GM23248 (cell line): ENCODE data around the gene FAM227B. TPM values are rescaled to one million over a fixed set of nuclear protein-coding genes. Genes with fewer than 3 reads are reported as not detected.
A peak's percentile ranks its signal among the peaks of the same experiment; 100 is the strongest.

Source experiments
- DNase-seq: peaks from one replicate; pipeline ENCODE4 v3.0.0-alpha.2; 2015
- H2AFZ ChIP-seq: fragments of 200-600 bp; sonication (generic); 2 replicates; pipeline ENCODE4 v1.6.1; 2016; ENCODE audit warnings: antibody characterized with exemption
- H3F3A ChIP-seq: fragments of 200-600 bp; sonication (generic); 2 replicates; pipeline ENCODE4 v1.6.1; 2016; ENCODE audit warnings: mild to moderate bottlenecking, antibody characterized with exemption, mixed run types; ENCODE audit not compliant: insufficient read depth
- H3K27ac ChIP-seq: fragments of 200-600 bp; sonication (generic); 2 replicates; pipeline ENCODE4 v1.5.1; 2016; ENCODE audit warnings: mild to moderate bottlenecking
- H3K27me3 ChIP-seq: fragments of 200-600 bp; sonication (generic); replicated peaks from 2 replicates; pipeline ENCODE4 v1.6.1; 2016; ENCODE audit warnings: mild to moderate bottlenecking; ENCODE audit not compliant: insufficient read depth
- H3K36me3 ChIP-seq: fragments of 200-600 bp; sonication (generic); 2 replicates; pipeline ENCODE4 v1.6.1; 2016; ENCODE audit warnings: low read depth, mild to moderate bottlenecking
- H3K4me1 ChIP-seq: fragments of 200-600 bp; sonication (generic); 2 replicates; pipeline ENCODE4 v1.6.1; 2016; ENCODE audit warnings: mild to moderate bottlenecking; ENCODE audit not compliant: insufficient read depth
- H3K4me2 ChIP-seq: fragments of 200-600 bp; sonication (generic); one replicate; pipeline ENCODE4 v1.6.1; 2016; ENCODE audit warnings: mild to moderate bottlenecking; ENCODE audit not compliant: unreplicated experiment
- H3K4me3 ChIP-seq: fragments of 200-600 bp; sonication (generic); 2 replicates; pipeline ENCODE4 v1.5.1; 2016; ENCODE audit warnings: mild to moderate bottlenecking
- H3K79me2 ChIP-seq: fragments of 200-600 bp; sonication (generic); 2 replicates; pipeline ENCODE4 v1.6.1; 2016; ENCODE audit warnings: mild to moderate bottlenecking; ENCODE audit not compliant: insufficient read depth
- H3K9ac ChIP-seq: fragments of 200-600 bp; sonication (generic); 2 replicates; pipeline ENCODE4 v1.6.1; 2016; ENCODE audit warnings: mild to moderate bottlenecking
- H3K9me2 ChIP-seq: fragments of 200-600 bp; sonication (generic); 2 replicates; pipeline ENCODE4 v1.6.1; 2016; ENCODE audit warnings: mixed run types, mild to moderate bottlenecking, moderate library complexity; ENCODE audit not compliant: insufficient read depth
- H3K9me3 ChIP-seq: fragments of 200-600 bp; sonication (generic); one replicate; pipeline ENCODE4 v1.6.1; 2017; ENCODE audit warnings: low read depth
- H4K20me1 ChIP-seq: fragments of 200-600 bp; sonication (generic); 2 replicates; pipeline ENCODE4 v1.6.0; 2016; ENCODE audit not compliant: insufficient read depth
- EZH2 ChIP-seq: fragments of 200-600 bp; sonication (generic); IDR thresholded peaks from 2 replicates; pipeline ENCODE4 v1.6.1; 2018; ENCODE audit warnings: antibody characterized with exemption, mild to moderate bottlenecking; ENCODE audit not compliant: insufficient read depth, poor library complexity, severe bottlenecking
- EZH2phosphoT487 ChIP-seq: fragments of 200-600 bp; sonication (generic); IDR thresholded peaks from 2 replicates; pipeline ENCODE4 v1.6.1; 2018; ENCODE audit warnings: antibody characterized with exemption, moderate library complexity, mild to moderate bottlenecking, low read depth; ENCODE audit not compliant: insufficient read depth
- WGBS, 2 experiments: methylation state at CpG; one replicate each; pipeline ENCODE4 v1.1.6; 2015 to 2017; ENCODE audit warnings: low lambda C conversion rate in 2 of 2, low coverage in 1 of 2; ENCODE audit errors: missing lambda C conversion rate in 2 of 2; 5-methylcytosine and 5-hydroxymethylcytosine counted together
- in situ Hi-C: fragments of 300-500 bp; cut with MboI; formaldehyde crosslinking; loops from 2 replicates; pipeline ENCODE4 v1.15.0; 2020
- polyA plus RNA-seq: library from polyadenylated mRNA; unstranded; fragments of >200 nt; fragmentation: Nextera tagmentation; extraction: Ambion mirVana; gene quantifications from 2 replicates; pipeline ENCODE4 v1.2.1, GENCODE V29; 2016
- total RNA-seq: library from RNA; depleted of rRNA; stranded (reverse); fragments of >200 nt; shearing (Covaris generic); gene quantifications from 2 replicates; pipeline ENCODE4 v1.2.3, GENCODE V29; 2014

The FAM227B gene
- total and polyA plus RNA-seq, 2 experiments from 2014 or later, result 4.4 to 10.0 TPM

- Histone ChIP-seq H3K9me3 (no peaks in the 10 kb centered on the region), H3K4me1 (peaks cover 58% of the 10 kb centered on the region), H3K36me3 (peaks cover 79% of the 10 kb centered on the region), H2AFZ (no peak overlapping the region), H3K27ac (peak overlapping the region; percentile 80), H3K27me3 (no peaks in the 10 kb centered on the region), H3K79me2 (peaks cover 98% of the 10 kb centered on the region), H3K9me2 (no peaks in the 10 kb centered on the region), H3F3A (peaks cover 94% of the 10 kb centered on the region), H3K4me2 (peak overlapping the region; percentile 100), H3K9ac (peak overlapping the region; percentile 96), H4K20me1 (no peaks in the 10 kb centered on the region), H3K4me3 (peak overlapping the region; percentile 99)
- in situ Hi-C loops, result loop anchor here (10.0 kb wide), 2 partner anchors 183 to 717 kb away; no protein-coding TSS in a partner anchor
- TF ChIP-seq EZH2phosphoT487 (no peak), EZH2 (no peak)
- DNase-seq, result no peak
These were observed 193.2 kb downstream of the FAM227B start for GRCh38 chr15:49427372-49427771.

GRCh38 chr15:49424954-49425353 lies 195.7 kb downstream of the FAM227B start:
- Histone ChIP-seq H3K4me2 (peak overlapping the region; percentile 100), H3K4me1 (peaks cover 44% of the 10 kb centered on the region), H3K27ac (peak overlapping the region; percentile 80), H3K79me2 (peaks cover 77% of the 10 kb centered on the region), H3K9me2 (no peaks in the 10 kb centered on the region), H3K36me3 (peaks cover 56% of the 10 kb centered on the region), H3K4me3 (peak overlapping the region; percentile 99), H2AFZ (no peak overlapping the region), H3F3A (peaks cover 79% of the 10 kb centered on the region), H3K9ac (peak overlapping the region; percentile 96), H4K20me1 (no peaks in the 10 kb centered on the region), H3K27me3 (no peaks in the 10 kb centered on the region), H3K9me3 (no peaks in the 10 kb centered on the region)
- TF ChIP-seq EZH2 (no peak), EZH2phosphoT487 (no peak)
- DNase-seq, result peak; percentile 58
- WGBS, 2 experiments, result 0 to 5% methylated on average over 1 of the region's 1 CpG
- in situ Hi-C loops, result loop anchor here (10.0 to 25.0 kb wide), 3 partner anchors 180 to 720 kb away; no protein-coding TSS in a partner anchor

GRCh38 chr15:49423901-49424550 lies 196.6 kb downstream of the FAM227B start:
- in situ Hi-C loops, result loop anchor here (10.0 to 25.0 kb wide), 3 partner anchors 179 to 721 kb away; no protein-coding TSS in a partner anchor
- DNase-seq, result peak; percentile 46
- Histone ChIP-seq H3K4me3 (peak overlapping the region; percentile 99), H3K79me2 (peaks cover 68% of the 10 kb centered on the region), H3K9me2 (no peaks in the 10 kb centered on the region), H4K20me1 (no peaks in the 10 kb centered on the region), H3K27me3 (no peaks in the 10 kb centered on the region), H2AFZ (no peak overlapping the region), H3F3A (peaks cover 70% of the 10 kb centered on the region), H3K27ac (peak overlapping the region; percentile 80), H3K9ac (peak overlapping the region; percentile 96), H3K36me3 (peaks cover 47% of the 10 kb centered on the region), H3K9me3 (no peaks in the 10 kb centered on the region), H3K4me1 (peaks cover 35% of the 10 kb centered on the region), H3K4me2 (peak overlapping the region; percentile 100)
- WGBS, 2 experiments, result 0 to 1% methylated on average over 6 of the region's 6 CpGs
- TF ChIP-seq EZH2 (no peak), EZH2phosphoT487 (no peak)

DNA sequence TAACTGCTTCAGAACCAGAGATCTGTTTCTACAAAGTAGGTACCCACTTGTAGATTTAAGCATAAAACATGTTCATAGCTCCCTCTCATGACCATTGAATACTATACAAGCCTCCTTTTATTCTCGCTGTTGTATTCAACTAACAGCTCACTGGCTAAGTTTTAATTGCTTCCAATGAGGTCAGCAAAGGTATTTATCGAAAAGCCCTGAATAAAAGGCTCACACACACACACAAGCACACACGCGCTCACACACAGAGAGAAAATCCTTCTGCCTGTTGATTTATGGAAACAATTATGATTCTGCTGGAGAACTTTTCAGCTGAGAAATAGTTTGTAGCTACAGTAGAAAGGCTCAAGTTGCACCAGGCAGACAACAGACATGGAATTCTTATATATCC lies 197.6 kb downstream of the FAM227B start, which contains the start of gene FGF7:
Gene FGF7 (plus strand): TSS at position 222 of the 400 bp plus-strand sequence. CDS start 1,056 bp downstream, outside the sequence.
- in situ Hi-C loops, result loop anchor here (10.0 to 25.0 kb wide), 3 partner anchors 178 to 722 kb away; no protein-coding TSS in a partner anchor
- H3K4me1 ChIP-seq, result peaks cover 25% of the 10 kb centered on the region
- peak within 1 kb of the TSS; percentile 96 for H3K9ac ChIP-seq
- 1% methylated on average over 4 of the region's 4 CpGs for WGBS, 2 experiments
- H3K4me3 ChIP-seq, result peak within 1 kb of the TSS; percentile 99
- H3K4me2 ChIP-seq, result peak within 1 kb of the TSS; percentile 100
- peaks cover 58% of the 10 kb centered on the region for H3K79me2 ChIP-seq
- no peak for TF ChIP-seq EZH2phosphoT487
- H3F3A ChIP-seq, result peaks cover 60% of the 10 kb centered on the region
- H3K9me3 ChIP-seq, result no peaks in the 10 kb centered on the region
- no peaks in the 10 kb centered on the region for H3K9me2 ChIP-seq
- peak within 1 kb of the TSS; percentile 80 for H3K27ac ChIP-seq
- H2AFZ ChIP-seq, result peak within 1 kb of the TSS; percentile 34; the same call in 1 of the 2 replicates
- H3K27me3 ChIP-seq, result no peaks in the 10 kb centered on the region
- peaks cover 38% of the 10 kb centered on the region for H3K36me3 ChIP-seq
- peak; percentile 88 for DNase-seq
- no peaks in the 10 kb centered on the region for H4K20me1 ChIP-seq
